Stomach (tissue), 4 donors: Measurements from ENCODE around the gene PDE4B.

Experiments
- CTCF ChIP-seq, 7 experiments: fragments of 450-650 bp in 4 of 7; fragments of 200-600 bp in 3 of 7; sonication (generic) in 3 of 7; IDR thresholded peaks; one replicate each; pipeline ENCODE4 v1.5.1; 2016 to 2019; ENCODE audit warnings: antibody characterized with exemption in 7 of 7, control low read depth in 2 of 7, mild to moderate bottlenecking in 1 of 7
- POLR2AphosphoS5 ChIP-seq, 3 donors: sonication (generic); formaldehyde crosslinking; IDR thresholded peaks; one replicate each; pipeline ENCODE4 v1.6.1; 2016; ENCODE audit warnings: antibody characterized with exemption in 3 of 3

- no peak for TF ChIP-seq CTCF (IDR thresholded peaks at IDR 0.05)
- TF ChIP-seq POLR2AphosphoS5 (IDR thresholded peaks at IDR 0.05) = no peak
Observed at GRCh38 chr1:66330722-66331141, 538.0 kb downstream of the PDE4B start.
